Activated T-cell treated with anti-CD3 and anti-CD28 coated beads, Interleukin-2, amount 50 U/mL, for 24 hours (primary cell): Measurements from ENCODE around the gene CA12.

ENCODE experiments used
- DNase-seq: peaks from one replicate; pipeline ENCODE4 v3.0.0-alpha.2; 2020
- H3K27ac Mint-ChIP-seq: 2 replicates; pipeline ENCODE4 v1.8.0; 2020; ENCODE audit warnings: mild to moderate bottlenecking, mixed read lengths
- H3K27me3 Mint-ChIP-seq: 2 replicates; pipeline ENCODE4 v1.8.0; 2020; ENCODE audit warnings: mixed read lengths
- H3K36me3 Mint-ChIP-seq: 2 replicates; pipeline ENCODE4 v1.8.0; 2020; ENCODE audit warnings: low read depth, mixed read lengths
- H3K4me1 Mint-ChIP-seq: 2 replicates; pipeline ENCODE4 v1.8.0; 2020; ENCODE audit warnings: low read depth, mixed read lengths
- H3K4me3 Mint-ChIP-seq: 2 replicates; pipeline ENCODE4 v1.8.0; 2020; ENCODE audit warnings: mild to moderate bottlenecking, moderate library complexity, mixed read lengths
- H3K9me3 Mint-ChIP-seq: 2 replicates; pipeline ENCODE4 v1.8.0; 2020; ENCODE audit warnings: mixed read lengths

Gene CA12

DNA sequence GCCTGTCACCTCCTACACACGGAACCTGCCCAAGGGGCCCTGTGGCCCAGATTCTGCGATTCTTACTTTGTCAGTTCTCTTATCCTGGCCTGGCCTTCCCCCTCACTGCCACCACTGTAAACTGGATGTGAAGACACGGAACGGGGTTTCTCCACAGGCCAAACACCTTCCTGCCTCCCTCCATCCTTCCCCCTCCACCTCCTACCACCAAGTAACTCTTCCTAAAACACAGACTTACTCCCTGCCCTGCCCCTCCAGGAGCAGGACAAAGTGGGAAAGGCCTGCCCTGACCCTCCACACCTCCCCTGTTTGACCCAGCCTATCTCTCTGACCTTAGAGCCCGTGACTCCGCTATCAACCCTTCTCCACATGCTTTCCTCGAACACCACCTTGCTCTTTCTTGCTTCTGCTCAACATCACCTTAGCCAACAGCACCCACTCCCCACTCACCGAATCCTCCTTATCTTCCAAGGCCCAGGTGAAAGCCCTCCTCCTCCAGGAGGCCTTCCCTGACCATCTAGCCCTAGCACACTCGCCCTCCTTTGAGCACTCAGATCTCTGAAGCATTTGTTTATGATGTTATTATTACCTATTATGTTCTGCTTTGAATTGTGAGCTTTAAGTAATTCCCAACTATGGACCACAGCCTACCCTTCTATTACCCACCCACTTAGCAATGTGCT, 7.6 kb downstream of the CA12 start:
- H3K27ac Mint-ChIP-seq = peak overlapping the region; percentile 4
- DNase-seq = no peak
- no peaks in the 10 kb centered on the region for H3K9me3 Mint-ChIP-seq
- H3K4me1 Mint-ChIP-seq = peaks cover 47% of the 10 kb centered on the region
- peaks cover 24% of the 10 kb centered on the region for H3K27me3 Mint-ChIP-seq
- no peak overlapping the region for H3K4me3 Mint-ChIP-seq
- no peaks in the 10 kb centered on the region for H3K36me3 Mint-ChIP-seq

DNA sequence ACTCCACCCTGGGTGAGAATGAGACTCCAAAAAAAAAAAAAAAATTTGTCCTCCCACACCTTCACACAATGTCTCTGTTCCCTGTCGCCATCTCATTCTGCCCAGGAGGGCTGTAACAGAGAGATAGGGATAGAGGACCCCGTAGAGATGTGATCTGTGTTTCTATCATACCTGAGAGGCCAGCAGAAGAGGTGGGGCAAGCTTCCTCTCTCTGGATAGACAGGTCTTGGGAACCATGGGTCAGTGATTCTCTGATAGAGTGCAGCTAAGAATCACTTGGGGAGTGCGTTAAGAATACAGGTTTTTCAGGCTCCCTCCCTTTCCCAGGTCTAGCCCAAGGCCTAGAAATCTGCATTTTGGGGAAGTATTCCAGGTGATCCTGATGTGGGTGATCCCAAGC, 8.3 kb downstream of the CA12 start:
- DNase-seq = no peak
- Mint-ChIP-seq H3K36me3 (no peaks in the 10 kb centered on the region), H3K4me1 (peaks cover 47% of the 10 kb centered on the region), H3K9me3 (no peaks in the 10 kb centered on the region), H3K27ac (no peak overlapping the region), H3K4me3 (no peak overlapping the region), H3K27me3 (peaks cover 18% of the 10 kb centered on the region)

DNA sequence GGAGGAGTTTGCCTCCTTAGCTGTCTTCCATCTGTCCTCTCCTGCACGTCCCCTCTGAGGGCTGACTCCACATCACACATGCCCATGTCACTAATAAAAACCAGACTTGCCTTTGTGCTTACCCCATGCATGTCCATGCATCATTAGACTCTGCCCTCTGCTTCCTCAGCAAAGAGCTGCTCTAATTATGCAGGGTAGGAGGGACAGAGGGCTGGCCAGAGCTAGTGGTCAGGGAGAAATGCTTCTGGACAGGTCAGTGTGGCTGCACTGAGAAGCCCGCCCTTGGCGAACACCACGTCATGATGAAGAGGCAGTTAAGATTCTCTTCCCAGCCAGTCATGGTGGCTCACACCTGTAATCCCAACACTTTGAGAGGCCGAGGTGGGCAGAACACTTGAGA, 8.9 kb downstream of the CA12 start:
- Mint-ChIP-seq H3K36me3 (no peaks in the 10 kb centered on the region), H3K4me3 (no peak overlapping the region), H3K27ac (peak overlapping the region; percentile 38), H3K4me1 (peaks cover 47% of the 10 kb centered on the region), H3K27me3 (peaks cover 15% of the 10 kb centered on the region), H3K9me3 (no peaks in the 10 kb centered on the region)
- DNase-seq = no peak

DNA sequence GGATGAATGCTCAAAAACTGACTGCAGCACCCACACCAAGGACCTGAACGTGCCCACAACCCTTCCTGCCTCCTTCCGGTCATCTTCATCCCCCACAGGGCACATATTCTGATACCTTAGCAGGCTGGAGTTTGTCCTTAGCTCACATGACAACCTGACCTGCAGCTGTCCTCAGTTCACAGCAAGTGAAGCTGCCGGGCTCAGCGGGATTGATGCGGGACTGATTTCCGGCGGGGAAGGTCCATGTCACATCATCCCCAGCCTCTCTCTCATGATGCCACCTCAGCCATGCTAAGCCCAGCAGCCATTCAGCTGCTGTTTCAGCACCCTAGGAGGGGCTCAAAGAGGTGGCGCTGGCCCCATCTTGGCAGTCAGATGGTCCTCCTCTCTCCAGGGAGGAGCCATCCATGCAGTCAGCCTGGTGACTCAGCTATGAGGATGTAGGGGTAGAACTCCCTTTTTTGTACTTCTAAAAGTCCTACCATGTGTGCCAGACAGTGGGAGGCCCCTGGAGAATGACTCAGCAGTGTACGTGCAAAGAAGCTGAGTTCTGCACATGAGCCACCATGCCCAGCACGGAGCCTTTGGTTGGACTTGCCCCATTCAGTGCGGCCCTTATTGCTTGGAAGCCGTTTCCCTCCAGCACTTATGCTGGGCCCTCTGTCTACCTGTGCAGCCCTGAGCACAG, 9.5 kb downstream of the CA12 start:
- peaks cover 47% of the 10 kb centered on the region for H3K4me1 Mint-ChIP-seq
- H3K4me3 Mint-ChIP-seq = no peak overlapping the region
- no peaks in the 10 kb centered on the region for H3K36me3 Mint-ChIP-seq
- peaks cover 10% of the 10 kb centered on the region for H3K27me3 Mint-ChIP-seq
- no peaks in the 10 kb centered on the region for H3K9me3 Mint-ChIP-seq
- DNase-seq = peak; percentile 37
- H3K27ac Mint-ChIP-seq = peak overlapping the region; percentile 69

DNA sequence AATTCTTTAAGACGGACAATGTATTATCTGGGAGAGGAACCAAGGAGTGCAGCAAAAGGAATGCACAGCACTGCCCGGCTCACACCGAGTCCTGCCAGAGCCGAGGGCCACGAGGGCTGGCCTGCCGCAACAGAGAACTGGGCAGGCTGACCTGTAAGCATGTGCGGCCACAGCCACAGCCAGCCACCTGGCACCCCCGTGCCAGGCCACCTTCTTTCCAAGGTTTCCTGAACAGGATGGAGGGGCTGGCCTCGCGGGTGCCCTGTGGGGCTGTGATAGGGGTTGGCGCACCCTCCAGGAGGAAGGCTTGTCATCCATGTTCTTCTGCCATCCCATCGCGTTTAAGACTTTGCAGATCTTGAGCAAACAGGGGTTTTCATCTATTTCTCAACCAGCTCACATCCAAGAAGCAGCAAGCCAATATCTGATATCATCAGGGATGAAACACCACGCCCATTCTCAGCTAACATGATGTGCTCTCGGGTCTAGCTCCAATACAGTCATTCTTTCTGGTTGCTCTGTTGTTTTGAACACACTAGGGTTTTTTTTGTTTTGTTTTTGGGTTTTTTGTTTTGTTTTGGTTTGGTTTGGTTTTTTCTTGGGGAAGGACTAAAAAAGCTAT, 10.2 kb downstream of the CA12 start:
- Mint-ChIP-seq H3K27me3 (peaks cover 3% of the 10 kb centered on the region), H3K4me3 (no peak overlapping the region), H3K9me3 (no peaks in the 10 kb centered on the region), H3K4me1 (peaks cover 42% of the 10 kb centered on the region), H3K36me3 (no peaks in the 10 kb centered on the region), H3K27ac (peak overlapping the region; percentile 69)
- DNase-seq = no peak

DNA sequence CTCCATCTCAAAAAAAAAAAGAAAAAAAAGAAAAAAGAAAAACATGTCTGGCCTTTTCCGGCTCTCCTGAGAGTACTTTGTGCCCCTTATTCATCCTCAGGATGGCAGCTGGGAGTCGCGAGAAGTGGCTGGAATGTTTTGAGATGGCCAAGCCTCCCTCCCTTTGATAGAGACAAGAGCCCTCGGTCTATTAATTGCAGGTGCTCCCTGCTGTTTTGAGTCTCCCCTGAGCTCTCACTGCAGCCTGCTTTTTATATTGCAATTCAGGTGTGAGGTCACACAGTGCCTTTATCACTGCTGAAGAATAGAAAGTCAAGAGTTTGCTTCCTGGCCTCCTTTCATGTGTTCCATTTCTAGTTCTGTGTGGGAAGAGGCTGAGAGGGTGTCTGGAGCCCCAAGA, 10.9 kb downstream of the CA12 start:
- H3K36me3 Mint-ChIP-seq = no peaks in the 10 kb centered on the region
- no peak for DNase-seq
- peaks cover 35% of the 10 kb centered on the region for H3K4me1 Mint-ChIP-seq
- H3K27me3 Mint-ChIP-seq = no peaks in the 10 kb centered on the region
- H3K4me3 Mint-ChIP-seq = no peak overlapping the region
- no peaks in the 10 kb centered on the region for H3K9me3 Mint-ChIP-seq
- no peak overlapping the region for H3K27ac Mint-ChIP-seq

DNA sequence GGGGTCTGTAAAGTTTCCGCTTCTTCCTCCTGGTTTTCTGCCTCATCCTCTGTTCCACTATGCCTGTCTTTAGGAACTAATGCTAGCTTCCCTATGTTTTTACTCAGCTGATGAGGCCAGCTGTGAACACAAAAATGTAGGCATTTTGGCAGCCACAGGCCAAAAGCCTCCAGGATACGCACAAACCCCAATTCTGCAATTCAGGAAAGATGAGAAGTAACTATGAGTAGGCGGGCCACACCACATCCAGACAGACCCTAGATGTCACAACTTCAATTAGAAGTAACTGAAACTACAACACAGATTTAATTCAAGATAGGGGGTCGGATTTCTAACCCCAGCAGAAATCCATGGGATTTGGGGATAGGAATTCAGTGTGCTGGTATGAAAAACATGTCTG, 11.9 kb downstream of the CA12 start:
- H3K27me3 Mint-ChIP-seq = no peaks in the 10 kb centered on the region
- no peak for DNase-seq
- no peaks in the 10 kb centered on the region for H3K9me3 Mint-ChIP-seq
- peaks cover 25% of the 10 kb centered on the region for H3K4me1 Mint-ChIP-seq
- no peaks in the 10 kb centered on the region for H3K36me3 Mint-ChIP-seq
- H3K4me3 Mint-ChIP-seq = no peak overlapping the region
- H3K27ac Mint-ChIP-seq = no peak overlapping the region

DNA sequence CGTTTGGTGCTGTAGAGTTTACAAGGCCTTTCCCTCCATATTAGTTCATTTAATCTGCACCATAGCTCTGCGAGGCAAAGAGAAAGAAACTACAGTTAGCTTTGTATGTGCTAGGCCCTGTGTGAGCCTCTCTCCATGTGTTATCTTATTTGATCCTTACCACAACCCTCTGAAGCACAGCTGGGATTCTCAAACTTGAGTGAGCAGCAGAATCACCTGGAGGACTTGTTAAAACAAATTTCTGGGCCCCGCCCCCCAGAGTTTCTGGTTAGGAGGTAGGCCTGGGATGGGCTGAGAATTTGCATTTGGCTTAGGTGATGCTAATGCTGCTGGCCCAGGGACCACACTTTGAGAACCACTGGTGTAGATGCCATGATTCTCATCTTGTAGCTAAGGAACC, 12.3 kb downstream of the CA12 start:
- no peak overlapping the region for H3K4me3 Mint-ChIP-seq
- no peaks in the 10 kb centered on the region for H3K36me3 Mint-ChIP-seq
- no peak for DNase-seq
- no peaks in the 10 kb centered on the region for H3K9me3 Mint-ChIP-seq
- H3K4me1 Mint-ChIP-seq = peaks cover 20% of the 10 kb centered on the region
- H3K27me3 Mint-ChIP-seq = no peaks in the 10 kb centered on the region
- H3K27ac Mint-ChIP-seq = no peak overlapping the region

DNA sequence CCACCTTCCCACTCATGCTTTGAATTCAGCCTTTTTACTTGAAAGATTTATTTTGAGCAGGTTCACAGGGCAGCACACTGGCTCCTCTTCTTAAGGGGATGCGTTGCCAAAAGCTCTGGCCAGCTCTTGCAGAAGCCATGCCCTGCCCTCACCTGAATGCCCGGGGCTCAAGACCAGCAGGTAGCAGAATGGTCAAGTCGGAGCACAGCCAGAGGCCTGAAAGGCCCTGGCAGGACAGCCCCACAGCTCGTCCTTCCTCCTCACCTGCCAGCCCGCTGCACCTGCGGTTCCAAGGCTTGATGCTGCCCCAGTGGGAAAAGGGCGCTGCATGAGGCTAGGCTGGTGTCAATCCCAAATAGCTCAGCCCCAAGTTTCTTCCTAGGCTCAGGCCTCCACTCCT, 13.1 kb downstream of the CA12 start:
- peaks cover 15% of the 10 kb centered on the region for H3K4me1 Mint-ChIP-seq
- H3K9me3 Mint-ChIP-seq = no peaks in the 10 kb centered on the region
- H3K27me3 Mint-ChIP-seq = no peaks in the 10 kb centered on the region
- DNase-seq = no peak
- no peak overlapping the region for H3K27ac Mint-ChIP-seq
- no peak overlapping the region for H3K4me3 Mint-ChIP-seq
- H3K36me3 Mint-ChIP-seq = no peaks in the 10 kb centered on the region

DNA sequence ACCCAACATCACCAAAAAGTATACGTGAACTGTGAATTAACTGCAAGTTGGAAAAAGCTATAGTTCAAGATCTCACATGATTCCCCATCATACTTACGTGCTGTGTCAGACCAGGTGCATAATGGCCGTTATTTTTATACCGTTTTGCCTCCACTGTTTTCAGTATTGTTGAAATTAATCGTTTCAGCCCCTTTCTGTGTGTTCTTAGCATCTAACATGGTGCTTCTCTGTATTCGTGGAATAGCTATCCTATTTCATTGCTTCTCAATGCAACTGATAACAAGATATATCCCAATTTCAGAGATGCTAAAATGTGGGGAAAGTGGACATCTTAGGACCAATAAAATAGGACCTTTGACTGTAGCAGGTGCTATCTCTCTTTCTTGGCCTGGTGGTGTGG, 13.7 kb downstream of the CA12 start:
- DNase-seq = no peak
- Mint-ChIP-seq H3K27me3 (no peaks in the 10 kb centered on the region), H3K9me3 (no peaks in the 10 kb centered on the region), H3K4me1 (peaks cover 15% of the 10 kb centered on the region), H3K36me3 (no peaks in the 10 kb centered on the region), H3K4me3 (no peak overlapping the region), H3K27ac (no peak overlapping the region)

DNA sequence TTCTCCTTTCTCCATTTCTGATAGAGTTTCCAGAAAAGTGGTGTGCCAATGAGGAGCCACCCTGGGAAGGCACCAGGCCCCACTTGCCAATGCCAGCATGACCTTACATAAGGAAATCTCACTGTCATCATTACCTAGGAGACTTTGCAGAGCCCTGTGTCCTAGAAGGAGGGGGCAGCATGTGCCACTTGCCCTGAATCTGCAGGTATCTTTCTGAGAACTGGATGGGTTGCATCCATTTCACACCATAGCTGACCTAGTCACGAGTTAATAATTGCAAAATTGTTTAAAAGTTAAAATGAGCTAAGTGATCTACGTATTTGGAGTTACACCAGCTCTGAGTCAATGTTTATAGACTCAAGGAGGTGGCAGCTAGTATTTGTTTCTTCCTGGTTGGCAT, 14.3 kb downstream of the CA12 start:
- Mint-ChIP-seq H3K4me1 (peaks cover 10% of the 10 kb centered on the region), H3K9me3 (no peaks in the 10 kb centered on the region), H3K27me3 (no peaks in the 10 kb centered on the region), H3K36me3 (no peaks in the 10 kb centered on the region), H3K4me3 (no peak overlapping the region), H3K27ac (no peak overlapping the region)
- DNase-seq = no peak

DNA sequence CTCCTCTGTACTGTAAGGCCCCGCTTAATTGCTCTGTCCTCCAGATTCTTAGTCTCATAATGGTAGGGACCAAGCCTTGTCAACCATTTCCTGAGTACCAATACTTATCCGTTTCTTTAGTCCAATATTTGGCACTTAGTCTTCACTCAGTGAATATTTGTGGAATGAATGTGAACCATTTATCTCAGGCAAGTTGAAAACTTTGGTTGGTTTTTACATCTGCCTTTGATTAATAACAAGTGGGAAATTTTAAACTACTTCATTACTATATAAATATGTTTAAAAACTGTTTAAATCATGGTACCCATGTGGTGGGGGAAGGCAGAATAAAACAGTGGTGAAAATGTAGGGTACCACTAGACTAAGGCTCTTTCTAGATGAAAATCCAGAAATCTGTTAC, 15.2 kb downstream of the CA12 start:
- Mint-ChIP-seq H3K4me1 (peaks cover under 1% of the 10 kb centered on the region), H3K36me3 (no peaks in the 10 kb centered on the region), H3K27me3 (no peaks in the 10 kb centered on the region), H3K27ac (no peak overlapping the region), H3K9me3 (no peaks in the 10 kb centered on the region), H3K4me3 (no peak overlapping the region)
- DNase-seq = no peak

DNA sequence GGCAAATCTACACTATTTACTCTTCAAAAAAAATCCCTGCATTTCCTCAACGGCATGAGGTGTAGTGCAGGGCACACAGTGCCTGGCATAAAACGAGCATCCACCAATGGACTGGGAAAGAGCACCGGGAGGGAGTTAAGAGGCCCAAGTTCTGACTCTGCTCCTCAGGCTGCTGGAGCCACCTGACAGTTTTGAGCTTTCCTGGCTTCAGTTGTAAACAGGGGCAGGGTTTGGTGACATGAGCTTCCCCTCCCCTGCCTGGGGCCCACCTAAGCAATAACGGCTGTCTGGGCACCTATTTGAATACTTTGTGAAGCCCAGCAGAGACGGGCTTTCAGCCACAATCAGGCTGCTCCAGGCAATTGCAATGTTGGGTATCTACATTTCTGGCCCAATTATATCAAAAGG, 16.4 kb downstream of the CA12 start:
- no peak for DNase-seq
- Mint-ChIP-seq H3K4me1 (no peaks in the 10 kb centered on the region), H3K27ac (no peak overlapping the region), H3K4me3 (no peak overlapping the region), H3K36me3 (no peaks in the 10 kb centered on the region), H3K9me3 (no peaks in the 10 kb centered on the region), H3K27me3 (no peaks in the 10 kb centered on the region)

DNA sequence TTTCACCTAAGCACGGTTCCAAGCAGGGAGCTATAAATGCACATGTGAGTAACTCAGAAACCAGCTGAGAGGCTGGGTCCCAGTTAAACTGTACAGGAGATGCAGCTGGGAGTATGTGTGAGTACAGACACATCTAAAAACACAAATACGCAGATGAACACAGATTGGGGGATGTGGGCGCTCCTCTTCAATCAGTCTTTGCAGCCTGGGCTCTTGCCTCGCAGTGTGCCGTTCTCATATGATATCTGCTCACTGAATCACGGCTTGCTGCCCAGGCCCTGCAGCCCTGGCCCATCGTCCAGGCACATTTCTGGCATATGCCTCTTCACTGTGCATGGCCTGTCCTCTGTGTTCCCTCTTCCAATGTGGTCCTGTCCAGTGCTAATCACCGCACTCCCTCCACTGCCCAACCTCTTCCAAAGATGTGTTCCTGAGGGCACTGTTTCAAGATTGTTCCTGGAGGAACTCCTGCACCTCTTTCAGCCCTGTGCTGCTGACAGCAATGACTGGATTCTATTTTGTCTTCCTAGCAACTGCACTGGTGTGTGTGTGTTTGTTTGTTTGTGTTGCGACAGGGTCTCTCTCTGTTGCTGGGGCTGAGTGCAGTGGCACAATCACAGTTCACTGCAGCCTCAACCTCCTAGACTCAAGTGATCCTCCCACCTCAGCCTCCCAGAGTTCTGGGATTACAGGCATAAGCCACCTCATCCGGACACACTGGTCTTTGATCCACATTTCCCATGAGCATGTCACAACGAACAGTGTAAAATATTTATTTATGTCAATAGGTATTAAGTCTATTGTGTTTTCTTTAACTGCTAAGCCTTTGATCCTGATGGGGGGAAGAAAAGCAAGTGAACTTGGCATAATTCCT, 17.0 kb downstream of the CA12 start:
- Mint-ChIP-seq H3K9me3 (no peaks in the 10 kb centered on the region), H3K36me3 (no peaks in the 10 kb centered on the region), H3K4me1 (no peaks in the 10 kb centered on the region), H3K27me3 (no peaks in the 10 kb centered on the region), H3K27ac (no peak overlapping the region), H3K4me3 (no peak overlapping the region)
- DNase-seq = no peak
